ENCODE data around the gene NDUFS8.
A peak's percentile ranks its signal among the peaks of the same experiment; 100 is the strongest.

The NDUFS8 gene

DNA sequence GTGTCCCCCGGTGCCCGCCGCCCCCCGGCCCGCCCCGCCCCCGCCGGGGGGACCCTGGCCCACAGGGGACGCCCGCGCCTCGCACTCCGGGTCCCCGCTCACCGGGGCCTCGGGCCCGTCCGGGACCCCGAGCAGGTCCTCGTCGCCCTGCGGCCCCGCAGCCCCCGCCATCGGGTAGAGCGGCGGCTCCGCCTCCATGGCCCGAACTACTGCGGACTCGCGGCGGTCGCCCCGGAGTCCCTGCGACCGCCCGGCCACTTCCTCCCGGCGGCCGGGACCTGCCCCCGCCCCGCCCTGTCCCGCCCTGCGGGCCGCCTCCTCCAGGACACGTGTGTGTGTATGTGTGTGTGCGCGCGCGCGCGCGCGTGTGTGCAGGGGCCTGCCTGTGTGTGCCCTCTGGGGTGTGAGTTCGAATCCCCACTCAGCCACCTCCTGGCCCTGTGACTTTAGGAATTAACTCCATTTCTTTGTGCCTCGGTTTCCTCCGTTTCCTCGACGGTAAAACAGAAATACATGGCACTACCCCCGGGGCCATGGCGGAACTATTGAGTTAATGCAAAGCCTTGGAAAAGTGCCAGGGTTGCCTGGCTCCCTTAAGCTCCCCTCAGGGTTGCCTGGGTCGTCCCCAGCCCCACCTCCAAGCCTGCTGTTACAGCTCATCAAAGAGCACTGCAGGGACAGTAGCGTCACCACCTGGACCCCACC, 26.5 kb upstream of the NDUFS8 start, which contains the start of gene UNC93B1:
UNC93B1 (minus strand) TSS at position 252 of the 705 bp plus-strand sequence; CDS start at position 198, 54 bp downstream.
- DNase-seq (ENCODE audit: low read depth): no peak

DNA sequence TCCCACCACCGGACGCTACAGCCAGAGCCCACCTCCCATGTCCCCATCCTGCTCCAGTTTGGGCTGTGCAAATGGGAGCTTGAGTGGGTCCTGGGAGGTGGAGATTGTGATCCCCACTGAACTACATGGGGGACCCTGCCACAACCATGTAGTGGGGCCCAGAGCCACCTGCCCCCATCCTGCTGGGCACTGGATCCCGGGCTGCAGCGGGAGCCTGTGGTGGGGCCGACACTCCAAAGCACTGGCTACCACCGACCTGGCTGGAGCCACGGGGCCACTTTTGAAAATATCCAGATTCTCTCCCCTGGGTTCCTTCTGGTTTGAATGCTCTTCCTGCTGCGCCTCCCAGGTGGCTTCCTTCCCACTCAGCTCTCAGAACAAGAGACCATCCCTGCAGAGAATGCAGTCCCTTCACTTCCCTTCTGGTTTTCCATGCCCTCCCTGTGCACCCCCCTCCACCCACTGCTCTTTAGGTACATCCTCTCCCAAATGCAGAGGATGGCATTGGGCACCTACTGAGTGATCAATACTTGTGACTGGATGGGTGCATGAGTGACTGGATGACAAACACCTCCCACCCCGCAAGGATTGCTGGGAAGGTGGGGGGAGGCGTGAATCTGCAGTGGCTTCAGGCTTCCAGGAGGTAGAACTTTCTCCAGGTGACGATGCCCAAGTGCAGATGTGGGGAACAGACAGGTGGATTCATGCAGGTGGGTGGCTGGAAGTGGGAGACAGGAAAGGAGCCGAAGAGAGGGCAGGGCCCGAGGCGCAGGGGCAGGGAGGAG, 25.7 kb upstream of the NDUFS8 start:
- DNase-seq (ENCODE audit: low read depth): no peak

- no peak for DNase-seq (ENCODE audit: low read depth)
Measured at GRCh38 chr11:68006606-68007166, 23.8 kb upstream of the NDUFS8 start.

GRCh38 chr11:68007498-68008380, 22.7 kb upstream of the NDUFS8 start:
- DNase-seq (ENCODE audit: low read depth): no peak

- no peak for DNase-seq (ENCODE audit: low read depth)
Measured at GRCh38 chr11:68008381-68009337, 21.8 kb upstream of the NDUFS8 start.

- no peak for DNase-seq (ENCODE audit: low read depth)
Measured at GRCh38 chr11:68009391-68010089, 20.9 kb upstream of the NDUFS8 start.

DNA sequence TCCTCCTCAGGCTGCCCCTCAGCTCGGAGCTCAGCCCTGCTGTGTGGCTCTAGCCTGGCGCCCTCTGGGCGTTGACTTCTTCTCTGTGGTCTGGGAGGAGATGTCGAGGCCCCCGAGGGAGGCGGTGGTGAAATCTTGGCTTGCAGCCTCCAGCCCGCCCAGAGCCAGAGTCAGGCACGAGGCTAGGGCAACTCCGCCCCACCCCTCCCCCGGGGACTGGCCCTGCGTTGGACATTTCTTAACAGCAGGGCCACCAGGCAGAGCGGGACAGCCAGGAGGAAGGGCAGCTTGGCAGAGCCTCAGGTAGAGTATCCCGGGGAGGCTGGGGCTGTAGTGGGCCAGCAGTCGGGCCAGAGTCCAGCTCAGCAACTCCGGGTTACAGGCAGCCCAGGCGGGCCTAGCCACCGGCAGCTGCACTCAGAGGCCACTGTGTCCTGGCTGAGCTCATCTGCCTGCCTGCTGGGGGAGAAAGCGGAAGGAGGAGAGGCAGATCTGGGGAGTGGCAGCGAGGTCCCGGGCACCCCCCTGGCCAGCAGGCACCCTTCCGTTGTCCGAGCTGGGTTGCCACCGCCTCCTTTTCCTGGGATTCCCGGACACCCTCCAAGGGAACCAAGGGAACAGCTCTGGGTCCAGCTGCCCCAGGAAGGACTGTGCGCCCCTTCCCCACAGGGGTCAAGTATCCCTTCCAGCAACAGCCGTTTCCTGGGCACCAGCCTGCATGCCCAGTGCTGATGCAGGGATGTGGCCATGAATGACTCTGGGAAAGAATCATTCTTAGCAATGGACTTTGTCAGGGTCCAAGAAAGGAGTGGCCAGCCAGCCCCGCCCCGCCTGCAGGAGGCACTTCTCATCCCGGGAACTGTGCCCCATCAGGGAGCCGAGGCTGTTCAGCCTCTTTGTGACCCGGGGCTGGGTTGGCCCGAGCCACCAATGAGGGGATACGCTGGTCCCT, 20.1 kb upstream of the NDUFS8 start, which contains the start of gene ALDH3B1:
ALDH3B1 (plus strand) TSS at position 238 of the 952 bp plus-strand sequence. CDS start 4,971 bp downstream, outside the sequence.
- no peak for DNase-seq (ENCODE audit: low read depth)

DNA sequence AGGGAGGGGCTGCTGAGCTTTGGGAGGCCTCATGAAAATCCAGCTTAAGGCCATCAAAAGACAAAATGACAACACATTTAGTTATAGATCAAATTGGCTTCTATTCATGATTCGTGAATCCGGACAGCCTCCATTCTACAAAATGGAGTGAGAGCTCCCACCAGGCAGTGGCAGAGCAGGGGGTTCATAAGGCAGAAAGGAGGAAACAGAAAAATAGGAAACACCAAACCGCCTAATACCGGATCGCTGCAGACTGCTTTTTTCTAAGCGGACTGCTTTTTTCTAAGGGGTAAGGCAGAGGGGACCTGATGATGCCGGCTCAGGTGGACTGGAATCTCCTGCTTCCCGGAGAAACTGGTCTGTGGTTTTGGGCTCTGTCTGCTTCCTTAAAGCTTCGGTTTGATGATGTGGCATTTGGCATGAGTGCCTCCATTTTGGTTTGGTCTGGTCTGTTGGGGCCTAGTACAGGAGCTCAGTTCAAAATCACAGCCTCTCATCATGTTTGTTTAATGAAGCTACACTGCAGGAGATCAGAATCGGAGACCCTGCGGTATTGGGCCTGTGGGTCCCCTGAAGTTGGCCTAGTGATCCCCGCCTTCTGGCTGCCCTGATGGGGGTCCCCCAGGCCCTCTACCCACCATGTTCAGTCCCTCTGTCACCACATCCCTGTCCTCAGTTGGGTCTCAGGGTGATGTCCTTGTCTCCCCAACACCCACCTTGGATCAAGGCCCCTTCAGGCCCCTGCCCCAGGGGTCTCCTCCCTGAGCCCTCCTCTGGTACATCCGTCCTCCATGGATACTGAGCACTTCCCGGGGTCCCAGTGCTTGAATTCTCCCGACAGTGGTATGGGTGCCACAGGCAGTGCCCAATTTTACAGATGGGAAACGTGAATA, 19.2 kb upstream of the NDUFS8 start:
- no peak for DNase-seq (ENCODE audit: low read depth)

- no peak for DNase-seq (ENCODE audit: low read depth)
Measured at GRCh38 chr11:68012044-68012842, 18.2 kb upstream of the NDUFS8 start.

DNA sequence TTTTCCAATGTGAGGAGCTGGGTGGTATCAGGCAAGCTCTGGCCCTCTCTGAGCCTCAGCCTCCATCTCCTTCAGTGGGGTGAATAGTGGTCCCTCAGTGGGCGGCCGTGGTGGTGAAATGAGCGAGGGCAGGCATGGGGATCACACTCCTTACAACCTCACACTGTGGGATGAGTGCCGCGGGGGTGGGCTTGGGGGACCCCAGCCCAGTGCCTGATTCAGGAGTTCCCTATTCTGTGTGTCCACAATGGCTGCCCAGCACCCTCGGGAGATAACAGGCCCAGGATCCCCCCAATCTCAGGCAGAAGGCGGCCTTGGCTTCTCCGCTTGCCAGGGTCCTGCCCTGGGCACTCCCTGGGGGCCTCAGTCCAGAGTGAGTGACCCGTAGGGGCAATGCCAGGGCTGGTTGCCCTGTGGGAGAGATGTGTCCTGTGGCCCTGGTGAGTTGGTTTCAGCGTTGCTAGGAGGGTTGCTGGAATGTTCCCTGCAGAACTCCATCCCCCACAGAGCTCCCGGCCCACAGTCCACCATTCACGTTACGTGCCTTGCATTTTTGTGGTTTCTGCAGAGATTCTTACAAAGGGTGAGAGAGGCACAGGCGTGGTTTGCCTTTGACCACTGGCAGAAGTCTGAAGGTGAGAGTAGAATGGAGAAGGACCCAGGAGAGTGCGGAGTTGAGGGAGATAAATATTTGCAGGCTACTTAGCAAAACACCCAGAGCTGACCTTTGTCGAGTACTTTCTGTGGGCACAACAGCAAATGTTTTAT, 17.5 kb upstream of the NDUFS8 start:
- peak; percentile 92 for DNase-seq (ENCODE audit: low read depth)

DNA sequence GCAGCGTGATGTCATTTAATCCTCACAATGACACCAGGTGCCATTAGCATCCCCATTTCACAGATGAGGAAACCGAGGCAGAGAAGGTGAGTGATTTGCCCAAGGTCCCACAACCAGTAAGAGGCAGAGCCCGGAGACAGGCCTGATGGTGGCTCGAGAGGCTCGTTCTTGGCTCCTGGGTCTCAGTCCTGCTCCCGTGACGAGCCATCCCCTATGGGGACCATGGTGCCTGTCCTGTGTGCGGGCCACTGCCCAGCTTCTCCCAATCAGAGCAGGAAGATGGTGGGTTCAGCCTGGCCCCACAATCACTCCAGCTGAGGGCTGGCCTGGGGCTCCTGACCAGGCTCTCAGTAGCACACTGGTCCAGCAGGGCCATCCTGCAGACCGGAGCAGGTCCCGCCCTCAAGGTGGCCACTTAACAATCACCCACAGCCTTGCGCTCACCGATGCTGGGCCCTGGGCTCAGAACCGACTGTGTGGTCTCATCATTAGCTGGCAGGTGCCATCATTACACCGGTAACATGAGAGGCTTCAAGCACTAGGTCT, 16.8 kb upstream of the NDUFS8 start:
- DNase-seq (ENCODE audit: low read depth): no peak

GRCh38 chr11:68014157-68014946, 16.1 kb upstream of the NDUFS8 start:
- DNase-seq (ENCODE audit: low read depth): no peak

- no peak for DNase-seq (ENCODE audit: low read depth)
Measured at GRCh38 chr11:68014947-68015447, 15.5 kb upstream of the NDUFS8 start.

DNA sequence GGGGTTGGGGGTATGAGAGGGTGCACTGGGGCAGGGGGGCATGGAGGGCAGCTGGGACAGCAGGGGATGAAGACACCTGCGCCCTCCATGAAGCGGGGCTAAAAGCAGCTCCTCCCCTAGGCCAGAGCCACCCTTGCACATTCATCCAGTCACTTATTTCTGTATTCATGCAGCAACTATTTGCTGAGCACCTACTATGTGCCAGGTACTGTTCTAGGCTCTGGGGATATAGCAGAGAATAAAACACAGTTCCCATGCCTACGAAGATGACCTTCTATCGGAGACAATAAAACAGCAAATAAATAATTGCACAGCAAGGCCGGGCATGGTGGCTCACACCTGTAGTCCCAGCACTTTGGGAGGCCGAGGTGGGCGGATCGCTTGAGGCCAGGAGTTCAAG, 15.0 kb upstream of the NDUFS8 start:
- DNase-seq (ENCODE audit: low read depth): no peak
